Keratinocyte (primary cell): Measurements from ENCODE around the gene OR2J3. TPM values are rescaled to one million over a fixed set of nuclear protein-coding genes. Genes with fewer than 3 reads are reported as not detected.
"Not testable (repeated sequence)": the region's sequence is repeated elsewhere in the genome, so short reads cannot be mapped to it uniquely, and the experiment has no call there.

Experiments used
- DNase-seq: peaks from one replicate; pipeline ENCODE4 v3.0.0-alpha.2; 2011; ENCODE audit warnings: low read depth, missing footprints, low spot score
- FAIRE-seq: peaks from 2 replicates; lab custom pipeline; 2011; peaks lifted over from hg19 to GRCh38; lab: Jason Lieb, UNC
- H2AFZ ChIP-seq: 2 replicates; pipeline ENCODE4 v1.6.0; 2012; ENCODE audit warnings: low read length, control low read depth, inconsistent platforms; ENCODE audit not compliant: control insufficient read depth
- H3K27ac ChIP-seq: 2 replicates; pipeline ENCODE4 v1.5.1; 2011; ENCODE audit warnings: low read length; ENCODE audit not compliant: control insufficient read depth, insufficient read depth
- H3K27me3 ChIP-seq: 3 replicates; pipeline ENCODE4 v1.6.0; 2011; ENCODE audit warnings: low read length; ENCODE audit not compliant: control insufficient read depth, insufficient read depth; ENCODE audit errors: extremely low read depth
- H3K36me3 ChIP-seq, 2 experiments: 2 replicates in 1 of 2; 3 replicates in 1 of 2; pipeline ENCODE4 v1.5.1; 2011; ENCODE audit warnings: low read length in 2 of 2, mild to moderate bottlenecking in 1 of 2; ENCODE audit not compliant: control insufficient read depth in 2 of 2, insufficient read depth in 2 of 2; ENCODE audit errors: extremely low read depth in 1 of 2
- H3K4me1 ChIP-seq: 3 replicates; pipeline ENCODE4 v1.5.1; 2011; ENCODE audit warnings: low read length; ENCODE audit not compliant: control insufficient read depth, insufficient read depth; ENCODE audit errors: extremely low read depth
- H3K4me2 ChIP-seq: 3 replicates; pipeline ENCODE4 v1.6.0; 2011; ENCODE audit warnings: low read depth, low read length; ENCODE audit not compliant: control insufficient read depth, insufficient read depth; ENCODE audit errors: extremely low read depth
- H3K4me3 ChIP-seq, 3 experiments: fragments of 200-600 bp in 1 of 3; sonication (generic) in 1 of 3; 2 replicates in 2 of 3; 3 replicates in 1 of 3; pipeline ENCODE4 v1.5.1; 2011 to 2016; ENCODE audit warnings: low read length in 3 of 3, mild to moderate bottlenecking in 3 of 3, control low read depth in 2 of 3, inconsistent platforms in 1 of 3, low read depth in 1 of 3, mixed read lengths in 1 of 3, mixed run types in 1 of 3, moderate library complexity in 1 of 3; ENCODE audit not compliant: control insufficient read depth in 2 of 3, insufficient read depth in 2 of 3; ENCODE audit errors: extremely low read depth in 1 of 3
- H3K79me2 ChIP-seq: 2 replicates; pipeline ENCODE4 v1.6.0; 2012; ENCODE audit warnings: low read length; ENCODE audit not compliant: control insufficient read depth, insufficient read depth
- H3K9ac ChIP-seq: 3 replicates; pipeline ENCODE4 v1.6.0; 2011; ENCODE audit warnings: low read length; ENCODE audit not compliant: control insufficient read depth, insufficient read depth; ENCODE audit errors: extremely low read depth
- H3K9me1 ChIP-seq: 3 replicates; pipeline ENCODE4 v1.6.0; 2011; ENCODE audit warnings: low read length; ENCODE audit not compliant: control insufficient read depth, insufficient read depth; ENCODE audit errors: extremely low read depth
- H3K9me3 ChIP-seq: 2 replicates; pipeline ENCODE4 v1.5.1; 2012; ENCODE audit warnings: low read depth, low read length; ENCODE audit not compliant: control insufficient read depth
- H4K20me1 ChIP-seq: 3 replicates; pipeline ENCODE4 v1.6.0; 2011; ENCODE audit warnings: low read length; ENCODE audit not compliant: control insufficient read depth, insufficient read depth; ENCODE audit errors: extremely low read depth
- EZH2 ChIP-seq: IDR thresholded peaks from one replicate; pipeline ENCODE4 v1.6.1; 2012; ENCODE audit warnings: inconsistent platforms, mild to moderate bottlenecking, low read length, moderate library complexity
- dilution Hi-C: fragments of 300-500 bp; cut with MboI; formaldehyde crosslinking; loops from one replicate; pipeline ENCODE4 v1.7.0; 2020; ENCODE audit warnings: low sequenced_read_pairs; ENCODE audit not compliant: extremely low pct_ligation_motif_present
- polyA plus RNA-seq, 5 experiments: library from polyadenylated mRNA; depleted of rRNA in 3 of 5; stranded (reverse) in 3 of 5; stranded (forward) in 1 of 5; unstranded in 1 of 5; fragments of >200 nt; gene quantifications; 1 replicate in 1 of 5; 2 replicates in 3 of 5; 3 replicates in 1 of 5; pipeline versions ENCODE4 v1.2.1 to v1.2.3, GENCODE V29; 2011 to 2012; ENCODE audit warnings: missing spikeins in 2 of 5, low read depth in 1 of 5, low replicate concordance in 1 of 5
- TF ChIP-seq, protein P1 (sequence below), 3 experiments: IDR thresholded peaks in 1 of 3; conservative IDR thresholded peaks in 1 of 3; optimal IDR thresholded peaks in 1 of 3; 2 replicates in 2 of 3; 3 replicates in 1 of 3; pipeline versions ENCODE3 to v1.5.1; 2011; ENCODE audit warnings: low read length in 3 of 3, mild to moderate bottlenecking in 3 of 3, moderate library complexity in 2 of 3, control low read depth in 1 of 3, inconsistent platforms in 1 of 3; ENCODE audit not compliant: insufficient read depth in 2 of 3; ENCODE audit errors: extremely low read depth in 1 of 3

The OR2J3 gene
- polyA plus RNA-seq, 1 donor (not counting 4 experiments of a cell fraction or from before 2014, with no cell fraction given): not detected

DNA sequence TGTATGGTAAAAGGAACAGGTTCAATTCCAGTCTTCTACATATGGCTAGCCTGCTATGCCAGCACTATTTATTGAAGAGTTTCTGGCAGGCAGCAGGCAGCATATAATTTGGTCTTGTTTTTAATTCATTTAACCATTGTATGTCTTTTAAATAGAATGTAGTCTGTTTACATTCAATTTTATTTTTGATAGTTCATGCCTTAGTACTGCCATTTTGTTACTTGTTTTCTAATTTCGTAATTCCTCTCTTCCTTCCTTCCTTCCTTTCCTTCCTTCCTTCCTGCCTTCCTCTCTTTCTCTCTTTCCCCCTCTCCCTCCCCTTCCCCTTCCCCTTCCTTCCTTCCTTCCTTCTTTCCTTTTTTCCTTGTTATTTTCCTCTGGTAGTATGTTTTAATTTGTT lies 45.2 kb downstream of the OR2J3 start:
- no peaks in the 10 kb centered on the region for H3K4me1 ChIP-seq
- TF ChIP-seq, protein P1, sequence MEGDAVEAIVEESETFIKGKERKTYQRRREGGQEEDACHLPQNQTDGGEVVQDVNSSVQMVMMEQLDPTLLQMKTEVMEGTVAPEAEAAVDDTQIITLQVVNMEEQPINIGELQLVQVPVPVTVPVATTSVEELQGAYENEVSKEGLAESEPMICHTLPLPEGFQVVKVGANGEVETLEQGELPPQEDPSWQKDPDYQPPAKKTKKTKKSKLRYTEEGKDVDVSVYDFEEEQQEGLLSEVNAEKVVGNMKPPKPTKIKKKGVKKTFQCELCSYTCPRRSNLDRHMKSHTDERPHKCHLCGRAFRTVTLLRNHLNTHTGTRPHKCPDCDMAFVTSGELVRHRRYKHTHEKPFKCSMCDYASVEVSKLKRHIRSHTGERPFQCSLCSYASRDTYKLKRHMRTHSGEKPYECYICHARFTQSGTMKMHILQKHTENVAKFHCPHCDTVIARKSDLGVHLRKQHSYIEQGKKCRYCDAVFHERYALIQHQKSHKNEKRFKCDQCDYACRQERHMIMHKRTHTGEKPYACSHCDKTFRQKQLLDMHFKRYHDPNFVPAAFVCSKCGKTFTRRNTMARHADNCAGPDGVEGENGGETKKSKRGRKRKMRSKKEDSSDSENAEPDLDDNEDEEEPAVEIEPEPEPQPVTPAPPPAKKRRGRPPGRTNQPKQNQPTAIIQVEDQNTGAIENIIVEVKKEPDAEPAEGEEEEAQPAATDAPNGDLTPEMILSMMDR (optimal IDR thresholded peaks at IDR 0.05 in 1 of 3, IDR thresholded peaks at IDR 0.05 in 1 of 3, conservative IDR thresholded peaks at IDR 0.05 in 1 of 3; ENCODE audit: extremely low read depth in 1 of 3, insufficient read depth in 2 of 3, low read length in 3 of 3): no peak
- TF ChIP-seq EZH2: no peak
- DNase-seq (no peak), FAIRE-seq (no peak)
- H2AFZ ChIP-seq: no peak overlapping the region
- no peaks in the 10 kb centered on the region for H3K9me1 ChIP-seq
- H3K4me2 ChIP-seq: no peak overlapping the region
- no peak overlapping the region for H3K27ac ChIP-seq
- H3K9me3 ChIP-seq: no peaks in the 10 kb centered on the region
- no peaks in the 10 kb centered on the region for H3K79me2 ChIP-seq
- no peak overlapping the region for H3K4me3 ChIP-seq
- no peak overlapping the region for H3K9ac ChIP-seq
- dilution Hi-C loops: no loop called here
- H4K20me1 ChIP-seq: no peaks in the 10 kb centered on the region
- no peaks in the 10 kb centered on the region for H3K27me3 ChIP-seq
- no peaks in the 10 kb centered on the region for H3K36me3 ChIP-seq

DNA sequence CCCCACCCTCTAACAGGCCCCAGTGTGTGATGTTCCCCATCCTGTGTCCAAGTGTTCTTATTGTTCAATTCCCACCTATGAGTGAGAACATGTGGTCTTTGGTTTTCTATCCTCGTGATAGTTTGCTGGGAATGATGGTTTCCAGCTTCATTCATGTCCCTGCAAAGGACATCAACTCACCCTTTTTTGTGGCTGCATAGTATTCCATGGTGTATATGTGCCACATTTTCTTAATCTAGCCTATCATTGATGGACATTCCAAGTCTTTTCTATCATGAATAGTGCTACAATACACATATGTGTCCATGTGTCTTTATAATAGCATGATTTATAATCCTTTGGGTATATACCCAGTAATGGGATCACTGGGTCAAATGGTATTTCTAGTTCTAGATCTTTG lies 47.3 kb downstream of the OR2J3 start:
- dilution Hi-C loops, H3K79me2 ChIP-seq, H3K4me3 ChIP-seq, DNase-seq, FAIRE-seq, H3K4me2 ChIP-seq, H3K9me3 ChIP-seq, H3K9me1 ChIP-seq, H3K27ac ChIP-seq, H4K20me1 ChIP-seq, H3K36me3 ChIP-seq, H3K27me3 ChIP-seq, H2AFZ ChIP-seq, H3K9ac ChIP-seq, H3K4me1 ChIP-seq: not testable (repeated sequence)

DNA sequence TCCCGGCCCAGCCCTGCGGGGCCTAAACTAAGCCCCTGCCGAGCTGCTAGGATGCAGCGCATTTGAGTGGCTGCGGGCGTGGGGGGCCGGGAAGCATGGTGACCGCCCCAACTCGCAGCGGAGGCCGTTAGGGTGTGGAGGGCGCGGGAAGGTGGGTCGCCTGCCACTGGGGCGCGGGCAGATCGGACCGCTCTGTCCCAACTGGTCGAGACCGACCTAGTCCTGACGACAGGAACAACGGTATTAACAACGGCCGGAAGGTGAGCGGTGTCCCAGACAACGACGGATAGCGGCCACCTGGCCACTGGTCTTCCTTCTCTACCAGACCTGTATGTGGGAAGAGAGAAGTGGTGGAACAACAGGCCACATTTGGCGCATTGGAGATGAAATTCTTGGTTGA lies 52.1 kb downstream of the OR2J3 start:
- H3K79me2 ChIP-seq, FAIRE-seq, H2AFZ ChIP-seq, H3K4me2 ChIP-seq, H3K27ac ChIP-seq, H3K4me3 ChIP-seq, H3K4me1 ChIP-seq, H3K27me3 ChIP-seq, H3K9me3 ChIP-seq, dilution Hi-C loops, H3K36me3 ChIP-seq, DNase-seq, H3K9me1 ChIP-seq, H4K20me1 ChIP-seq, H3K9ac ChIP-seq: not testable (repeated sequence)

Other genes starting within 250 kb of the OR2J3 start
- 43.5 to 49.2 TPM (median 47.3 TPM) in 3 replicates for gene TRIM27, start 184.1 kb upstream of the OR2J3 start, polyA plus RNA-seq
- 1.7 to 2.7 TPM (median 2.6 TPM) in 3 replicates for gene ZNF311, start 102.7 kb upstream of the OR2J3 start, polyA plus RNA-seq
- gene OR2W1, start 62.9 kb upstream of the OR2J3 start, polyA plus RNA-seq: not detected in 3 replicates
- not detected in 3 replicates for gene OR2B3, start 20.7 kb upstream of the OR2J3 start, polyA plus RNA-seq
- not detected in 3 replicates for gene OR2J1, start 8.6 kb upstream of the OR2J3 start, polyA plus RNA-seq
- not detected in 3 replicates for gene OR2J2, start 62.8 kb downstream of the OR2J3 start, polyA plus RNA-seq
- gene OR14J1, start 193.6 kb downstream of the OR2J3 start, polyA plus RNA-seq: not detected in 3 replicates